ENCODE data around the gene FGF9.

The FGF9 gene

GRCh38 chr13:21674490-21675009, 3.7 kb downstream of the FGF9 start:
- Histone ChIP-seq H3K27ac (ENCODE audit: low read depth in 2 of 2, low read length in 2 of 2) (peak overlapping the region in 1 of 2 donors; percentile 17), H3K36me3 (ENCODE audit: control insufficient read depth in 2 of 2, insufficient read depth in 2 of 2, low read length in 2 of 2) (no peaks in the 10 kb centered on the region), H3K9ac (ENCODE audit: low read depth in 1 of 2, low read length in 2 of 2) (peak overlapping the region in 1 of 2 donors; percentile 23), H3K4me1 (ENCODE audit: control insufficient read depth in 2 of 2, insufficient read depth in 2 of 2, low read length in 2 of 2) (peaks cover 20 to 34% of the 10 kb centered on the region in 2 donors), H3K27me3 (ENCODE audit: control insufficient read depth in 2 of 2, insufficient read depth in 2 of 2, low read length in 2 of 2) (peaks cover 8 to 9% of the 10 kb centered on the region in 2 donors), H3K9me3 (ENCODE audit: control insufficient read depth in 2 of 2, low read length in 2 of 2) (no peaks in the 10 kb centered on the region), H3K4me3 (ENCODE audit: low read length in 2 of 2) (peak overlapping the region; percentile 65 to 71)

- peak overlapping the region; percentile 16 to 40 for H3K27ac ChIP-seq (ENCODE audit: low read depth in 2 of 2, low read length in 2 of 2)
- peak overlapping the region in 1 of 2 donors; percentile 35 for H3K9ac ChIP-seq (ENCODE audit: low read depth in 1 of 2, low read length in 2 of 2)
Measured at GRCh38 chr13:21675095-21675991, 4.5 kb downstream of the FGF9 start.

GRCh38 chr13:21676611-21677021, 5.7 kb downstream of the FGF9 start:
- Histone ChIP-seq H3K27ac (ENCODE audit: low read depth in 2 of 2, low read length in 2 of 2) (no peak overlapping the region), H3K4me3 (ENCODE audit: low read length in 2 of 2) (no peak overlapping the region), H3K9ac (ENCODE audit: low read depth in 1 of 2, low read length in 2 of 2) (no peak overlapping the region), H3K4me1 (ENCODE audit: control insufficient read depth in 2 of 2, insufficient read depth in 2 of 2, low read length in 2 of 2) (peaks cover 19 to 28% of the 10 kb centered on the region in 2 donors), H3K36me3 (ENCODE audit: control insufficient read depth in 2 of 2, insufficient read depth in 2 of 2, low read length in 2 of 2) (no peaks in the 10 kb centered on the region), H3K9me3 (ENCODE audit: control insufficient read depth in 2 of 2, low read length in 2 of 2) (no peaks in the 10 kb centered on the region), H3K27me3 (ENCODE audit: control insufficient read depth in 2 of 2, insufficient read depth in 2 of 2, low read length in 2 of 2) (peaks cover 8 to 9% of the 10 kb centered on the region in 2 donors)

More at GRCh38 chr13:21675095-21675991, 4.5 kb downstream of the FGF9 start:
- H3K36me3 ChIP-seq (ENCODE audit: control insufficient read depth in 2 of 2, insufficient read depth in 2 of 2, low read length in 2 of 2), result no peaks in the 10 kb centered on the region
- H3K27me3 ChIP-seq (ENCODE audit: control insufficient read depth in 2 of 2, insufficient read depth in 2 of 2, low read length in 2 of 2), result peaks cover 8 to 9% of the 10 kb centered on the region in 2 donors
- peaks cover 20 to 34% of the 10 kb centered on the region in 2 donors for H3K4me1 ChIP-seq (ENCODE audit: control insufficient read depth in 2 of 2, insufficient read depth in 2 of 2, low read length in 2 of 2)
- H3K9me3 ChIP-seq (ENCODE audit: control insufficient read depth in 2 of 2, low read length in 2 of 2), result no peaks in the 10 kb centered on the region
- peak overlapping the region; percentile 65 to 71 for H3K4me3 ChIP-seq (ENCODE audit: low read length in 2 of 2)

GRCh38 chr13:21677075-21677623, 6.3 kb downstream of the FGF9 start:
- Histone ChIP-seq H3K4me1 (ENCODE audit: control insufficient read depth in 2 of 2, insufficient read depth in 2 of 2, low read length in 2 of 2) (peaks cover 13 to 22% of the 10 kb centered on the region in 2 donors), H3K9me3 (ENCODE audit: control insufficient read depth in 2 of 2, low read length in 2 of 2) (no peaks in the 10 kb centered on the region), H3K27ac (ENCODE audit: low read depth in 2 of 2, low read length in 2 of 2) (no peak overlapping the region), H3K4me3 (ENCODE audit: low read length in 2 of 2) (no peak overlapping the region), H3K36me3 (ENCODE audit: control insufficient read depth in 2 of 2, insufficient read depth in 2 of 2, low read length in 2 of 2) (no peaks in the 10 kb centered on the region), H3K9ac (ENCODE audit: low read depth in 1 of 2, low read length in 2 of 2) (no peak overlapping the region), H3K27me3 (ENCODE audit: control insufficient read depth in 2 of 2, insufficient read depth in 2 of 2, low read length in 2 of 2) (peaks cover 8 to 9% of the 10 kb centered on the region in 2 donors)

- H3K36me3 ChIP-seq (ENCODE audit: control insufficient read depth in 2 of 2, insufficient read depth in 2 of 2, low read length in 2 of 2), result no peaks in the 10 kb centered on the region
- no peak overlapping the region for H3K27ac ChIP-seq (ENCODE audit: low read depth in 2 of 2, low read length in 2 of 2)
- H3K27me3 ChIP-seq (ENCODE audit: control insufficient read depth in 2 of 2, insufficient read depth in 2 of 2, low read length in 2 of 2), result no peaks in the 10 kb centered on the region
- H3K4me1 ChIP-seq (ENCODE audit: control insufficient read depth in 2 of 2, insufficient read depth in 2 of 2, low read length in 2 of 2), result no peaks in the 10 kb centered on the region
- no peak overlapping the region for H3K9ac ChIP-seq (ENCODE audit: low read depth in 1 of 2, low read length in 2 of 2)
- no peaks in the 10 kb centered on the region for H3K9me3 ChIP-seq (ENCODE audit: control insufficient read depth in 2 of 2, low read length in 2 of 2)
- H3K4me3 ChIP-seq (ENCODE audit: low read length in 2 of 2), result no peak overlapping the region
Measured at GRCh38 chr13:21683034-21683733, 12.3 kb downstream of the FGF9 start.

GRCh38 chr13:21684576-21684975, 13.7 kb downstream of the FGF9 start:
- no peaks in the 10 kb centered on the region for H3K9me3 ChIP-seq (ENCODE audit: control insufficient read depth in 2 of 2, low read length in 2 of 2)
- H3K4me1 ChIP-seq (ENCODE audit: control insufficient read depth in 2 of 2, insufficient read depth in 2 of 2, low read length in 2 of 2), result no peaks in the 10 kb centered on the region
- H3K36me3 ChIP-seq (ENCODE audit: control insufficient read depth in 2 of 2, insufficient read depth in 2 of 2, low read length in 2 of 2), result no peaks in the 10 kb centered on the region
- no peak overlapping the region for H3K27ac ChIP-seq (ENCODE audit: low read depth in 2 of 2, low read length in 2 of 2)
- H3K4me3 ChIP-seq (ENCODE audit: low read length in 2 of 2), result no peak overlapping the region
- H3K9ac ChIP-seq (ENCODE audit: low read depth in 1 of 2, low read length in 2 of 2), result no peak overlapping the region
- no peaks in the 10 kb centered on the region for H3K27me3 ChIP-seq (ENCODE audit: control insufficient read depth in 2 of 2, insufficient read depth in 2 of 2, low read length in 2 of 2)

GRCh38 chr13:21685485-21686064, 14.7 kb downstream of the FGF9 start:
- H3K9ac ChIP-seq (ENCODE audit: low read depth in 1 of 2, low read length in 2 of 2), result no peak overlapping the region
- H3K9me3 ChIP-seq (ENCODE audit: control insufficient read depth in 2 of 2, low read length in 2 of 2), result no peaks in the 10 kb centered on the region
- H3K27me3 ChIP-seq (ENCODE audit: control insufficient read depth in 2 of 2, insufficient read depth in 2 of 2, low read length in 2 of 2), result no peaks in the 10 kb centered on the region
- no peak overlapping the region for H3K27ac ChIP-seq (ENCODE audit: low read depth in 2 of 2, low read length in 2 of 2)
- H3K4me3 ChIP-seq (ENCODE audit: low read length in 2 of 2), result no peak overlapping the region
- H3K4me1 ChIP-seq (ENCODE audit: control insufficient read depth in 2 of 2, insufficient read depth in 2 of 2, low read length in 2 of 2), result peaks cover 0 to under 1% of the 10 kb centered on the region in 2 donors
- H3K36me3 ChIP-seq (ENCODE audit: control insufficient read depth in 2 of 2, insufficient read depth in 2 of 2, low read length in 2 of 2), result no peaks in the 10 kb centered on the region

GRCh38 chr13:21686751-21687391, 16.0 kb downstream of the FGF9 start:
- Histone ChIP-seq H3K27ac (ENCODE audit: low read depth in 2 of 2, low read length in 2 of 2) (no peak overlapping the region), H3K9me3 (ENCODE audit: control insufficient read depth in 2 of 2, low read length in 2 of 2) (no peaks in the 10 kb centered on the region), H3K27me3 (ENCODE audit: control insufficient read depth in 2 of 2, insufficient read depth in 2 of 2, low read length in 2 of 2) (no peaks in the 10 kb centered on the region), H3K9ac (ENCODE audit: low read depth in 1 of 2, low read length in 2 of 2) (no peak overlapping the region), H3K4me1 (ENCODE audit: control insufficient read depth in 2 of 2, insufficient read depth in 2 of 2, low read length in 2 of 2) (peaks cover 0 to 4% of the 10 kb centered on the region in 2 donors), H3K4me3 (ENCODE audit: low read length in 2 of 2) (no peak overlapping the region), H3K36me3 (ENCODE audit: control insufficient read depth in 2 of 2, insufficient read depth in 2 of 2, low read length in 2 of 2) (no peaks in the 10 kb centered on the region)

- H3K4me3 ChIP-seq (ENCODE audit: low read length in 2 of 2), result no peak overlapping the region
- H3K27ac ChIP-seq (ENCODE audit: low read depth in 2 of 2, low read length in 2 of 2), result no peak overlapping the region
- H3K27me3 ChIP-seq (ENCODE audit: control insufficient read depth in 2 of 2, insufficient read depth in 2 of 2, low read length in 2 of 2), result no peaks in the 10 kb centered on the region
- H3K36me3 ChIP-seq (ENCODE audit: control insufficient read depth in 2 of 2, insufficient read depth in 2 of 2, low read length in 2 of 2), result no peaks in the 10 kb centered on the region
- no peaks in the 10 kb centered on the region for H3K9me3 ChIP-seq (ENCODE audit: control insufficient read depth in 2 of 2, low read length in 2 of 2)
- no peak overlapping the region for H3K9ac ChIP-seq (ENCODE audit: low read depth in 1 of 2, low read length in 2 of 2)
- H3K4me1 ChIP-seq (ENCODE audit: control insufficient read depth in 2 of 2, insufficient read depth in 2 of 2, low read length in 2 of 2), result peaks cover 0 to 4% of the 10 kb centered on the region in 2 donors
Measured at GRCh38 chr13:21688056-21688455, 17.2 kb downstream of the FGF9 start.
